ENCODE measurements around the gene NENF.

DNA sequence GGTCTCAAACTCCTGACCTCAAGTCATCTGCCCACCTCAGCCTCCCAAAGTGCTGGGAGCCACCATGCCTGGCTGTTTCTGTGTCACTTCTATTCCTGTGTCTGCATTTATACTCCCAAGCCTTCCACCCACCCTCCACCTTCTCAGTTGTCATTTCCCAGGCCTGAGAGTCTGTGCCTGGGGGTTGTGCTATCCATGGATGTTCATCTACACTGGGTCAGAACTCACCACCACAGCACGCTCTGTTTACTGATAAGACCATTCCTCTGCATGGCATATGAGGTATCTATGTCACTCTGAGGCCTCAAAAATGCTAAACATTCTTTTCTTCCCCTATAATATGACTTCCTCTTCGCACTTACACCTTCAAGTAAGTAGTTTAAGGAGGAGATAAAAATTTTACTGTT lies 6.1 kb downstream of the NENF start:
- TF ChIP-seq, protein P1, sequence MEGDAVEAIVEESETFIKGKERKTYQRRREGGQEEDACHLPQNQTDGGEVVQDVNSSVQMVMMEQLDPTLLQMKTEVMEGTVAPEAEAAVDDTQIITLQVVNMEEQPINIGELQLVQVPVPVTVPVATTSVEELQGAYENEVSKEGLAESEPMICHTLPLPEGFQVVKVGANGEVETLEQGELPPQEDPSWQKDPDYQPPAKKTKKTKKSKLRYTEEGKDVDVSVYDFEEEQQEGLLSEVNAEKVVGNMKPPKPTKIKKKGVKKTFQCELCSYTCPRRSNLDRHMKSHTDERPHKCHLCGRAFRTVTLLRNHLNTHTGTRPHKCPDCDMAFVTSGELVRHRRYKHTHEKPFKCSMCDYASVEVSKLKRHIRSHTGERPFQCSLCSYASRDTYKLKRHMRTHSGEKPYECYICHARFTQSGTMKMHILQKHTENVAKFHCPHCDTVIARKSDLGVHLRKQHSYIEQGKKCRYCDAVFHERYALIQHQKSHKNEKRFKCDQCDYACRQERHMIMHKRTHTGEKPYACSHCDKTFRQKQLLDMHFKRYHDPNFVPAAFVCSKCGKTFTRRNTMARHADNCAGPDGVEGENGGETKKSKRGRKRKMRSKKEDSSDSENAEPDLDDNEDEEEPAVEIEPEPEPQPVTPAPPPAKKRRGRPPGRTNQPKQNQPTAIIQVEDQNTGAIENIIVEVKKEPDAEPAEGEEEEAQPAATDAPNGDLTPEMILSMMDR (conservative IDR thresholded peaks at IDR 0.05) = no peak
- TF ChIP-seq ZFX (IDR thresholded peaks at IDR 0.05) = no peak
